GM23248 (cell line): ENCODE measurements around the gene TMEM161A.
"Not testable (repeated sequence)": the region's sequence is repeated elsewhere in the genome, so short reads cannot be mapped to it uniquely, and the experiment has no call there.

ENCODE experiments used
- EZH2 ChIP-seq: fragments of 200-600 bp; sonication (generic); IDR thresholded peaks from 2 replicates; pipeline ENCODE4 v1.6.1; 2018; ENCODE audit warnings: antibody characterized with exemption, mild to moderate bottlenecking; ENCODE audit not compliant: insufficient read depth, poor library complexity, severe bottlenecking
- EZH2phosphoT487 ChIP-seq: fragments of 200-600 bp; sonication (generic); IDR thresholded peaks from 2 replicates; pipeline ENCODE4 v1.6.1; 2018; ENCODE audit warnings: antibody characterized with exemption, moderate library complexity, mild to moderate bottlenecking, low read depth; ENCODE audit not compliant: insufficient read depth

DNA sequence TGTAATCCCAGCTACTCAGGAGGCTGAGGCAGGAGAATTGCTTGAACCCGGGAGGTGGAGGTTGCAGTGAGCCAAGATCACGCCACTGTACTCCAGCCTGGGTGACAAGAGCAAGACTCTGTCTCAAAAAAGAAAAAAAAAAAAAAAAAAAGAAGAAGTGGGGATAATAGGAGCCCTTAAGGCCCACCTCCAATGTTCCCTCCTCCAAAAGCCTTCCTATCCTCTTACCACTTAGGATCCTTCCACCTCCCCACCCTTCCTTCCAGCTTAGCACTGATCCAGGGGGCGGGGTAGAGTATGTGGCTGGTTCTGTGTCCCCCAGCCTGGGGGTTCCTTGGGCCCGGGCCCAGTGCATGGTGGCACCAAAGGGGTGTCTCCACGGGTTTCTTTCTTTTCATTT, 35.0 kb upstream of the TMEM161A start:
- not testable (repeated sequence) for TF ChIP-seq EZH2, EZH2phosphoT487
